ENCODE measurements around the gene CDHR3.
"Not testable (repeated sequence)": the region's sequence is repeated elsewhere in the genome, so short reads cannot be mapped to it uniquely, and the experiment has no call there.

CDHR3 gene

GRCh38 chr7:105990727-105991453, 27.8 kb downstream of the CDHR3 start:
- peaks cover 40% of the 10 kb centered on the region for H3K27me3 ChIP-seq (ENCODE audit: insufficient read depth, low read length)
- H3K36me3 ChIP-seq (ENCODE audit: insufficient read depth, low read length), result no peaks in the 10 kb centered on the region
- no peak overlapping the region for H3K27ac ChIP-seq (ENCODE audit: low read depth, low read length)
- no peaks in the 10 kb centered on the region for H3K4me1 ChIP-seq (ENCODE audit: control insufficient read depth, insufficient read depth, low read length, unreplicated experiment)
- H3K79me2 ChIP-seq (ENCODE audit: control insufficient read depth, insufficient read depth, low read length, unreplicated experiment), result no peaks in the 10 kb centered on the region
- no peak overlapping the region for H3K4me3 ChIP-seq (ENCODE audit: low read depth, low read length)
- H2AFZ ChIP-seq (ENCODE audit: low read length, unreplicated experiment), result no peak overlapping the region

- Histone ChIP-seq H3K79me2 (ENCODE audit: control insufficient read depth, insufficient read depth, low read length, unreplicated experiment) (no peaks in the 10 kb centered on the region), H3K36me3 (ENCODE audit: insufficient read depth, low read length) (no peaks in the 10 kb centered on the region)
Measured at GRCh38 chr7:105992905-105993304, 29.8 kb downstream of the CDHR3 start.

GRCh38 chr7:105996860-105997737, 34.0 kb downstream of the CDHR3 start:
- Histone ChIP-seq H3K36me3 (ENCODE audit: insufficient read depth, low read length) (no peaks in the 10 kb centered on the region), H3K4me3 (ENCODE audit: low read depth, low read length) (no peak overlapping the region), H3K27ac (ENCODE audit: low read depth, low read length) (no peak overlapping the region), H3K4me1 (ENCODE audit: control insufficient read depth, insufficient read depth, low read length, unreplicated experiment) (no peaks in the 10 kb centered on the region), H3K79me2 (ENCODE audit: control insufficient read depth, insufficient read depth, low read length, unreplicated experiment) (no peaks in the 10 kb centered on the region), H2AFZ (ENCODE audit: low read length, unreplicated experiment) (no peak overlapping the region), H3K27me3 (ENCODE audit: insufficient read depth, low read length) (peaks cover 37% of the 10 kb centered on the region)

More at GRCh38 chr7:105992905-105993304, 29.8 kb downstream of the CDHR3 start:
- Histone ChIP-seq H2AFZ (ENCODE audit: low read length, unreplicated experiment) (no peak overlapping the region), H3K27ac (ENCODE audit: low read depth, low read length) (no peak overlapping the region), H3K4me1 (ENCODE audit: control insufficient read depth, insufficient read depth, low read length, unreplicated experiment) (no peaks in the 10 kb centered on the region), H3K4me3 (ENCODE audit: low read depth, low read length) (no peak overlapping the region), H3K27me3 (ENCODE audit: insufficient read depth, low read length) (peaks cover 35% of the 10 kb centered on the region)

- H3K36me3 ChIP-seq (ENCODE audit: insufficient read depth, low read length), result no peaks in the 10 kb centered on the region
- H3K4me3 ChIP-seq (ENCODE audit: low read depth, low read length), result no peak overlapping the region
- H3K79me2 ChIP-seq (ENCODE audit: control insufficient read depth, insufficient read depth, low read length, unreplicated experiment), result no peaks in the 10 kb centered on the region
- peaks cover 36% of the 10 kb centered on the region for H3K27me3 ChIP-seq (ENCODE audit: insufficient read depth, low read length)
- no peak overlapping the region for H2AFZ ChIP-seq (ENCODE audit: low read length, unreplicated experiment)
- H3K27ac ChIP-seq (ENCODE audit: low read depth, low read length), result no peak overlapping the region
- H3K4me1 ChIP-seq (ENCODE audit: control insufficient read depth, insufficient read depth, low read length, unreplicated experiment), result no peaks in the 10 kb centered on the region
Measured at GRCh38 chr7:105999256-105999655, 36.2 kb downstream of the CDHR3 start.

- Histone ChIP-seq H3K4me1 (ENCODE audit: control insufficient read depth, insufficient read depth, low read length, unreplicated experiment) (no peaks in the 10 kb centered on the region), H3K27ac (ENCODE audit: low read depth, low read length) (no peak overlapping the region), H3K79me2 (ENCODE audit: control insufficient read depth, insufficient read depth, low read length, unreplicated experiment) (no peaks in the 10 kb centered on the region), H3K36me3 (ENCODE audit: insufficient read depth, low read length) (no peaks in the 10 kb centered on the region), H3K27me3 (ENCODE audit: insufficient read depth, low read length) (peaks cover 42% of the 10 kb centered on the region), H3K4me3 (ENCODE audit: low read depth, low read length) (no peak overlapping the region), H2AFZ (ENCODE audit: low read length, unreplicated experiment) (no peak overlapping the region)
Measured at GRCh38 chr7:106001196-106001595, 38.1 kb downstream of the CDHR3 start.

- Histone ChIP-seq H3K27me3 (ENCODE audit: insufficient read depth, low read length) (peaks cover 42% of the 10 kb centered on the region), H3K79me2 (ENCODE audit: control insufficient read depth, insufficient read depth, low read length, unreplicated experiment) (no peaks in the 10 kb centered on the region), H2AFZ (ENCODE audit: low read length, unreplicated experiment) (no peak overlapping the region), H3K4me1 (ENCODE audit: control insufficient read depth, insufficient read depth, low read length, unreplicated experiment) (no peaks in the 10 kb centered on the region), H3K36me3 (ENCODE audit: insufficient read depth, low read length) (no peaks in the 10 kb centered on the region), H3K27ac (ENCODE audit: low read depth, low read length) (no peak overlapping the region), H3K4me3 (ENCODE audit: low read depth, low read length) (no peak overlapping the region)
Measured at GRCh38 chr7:106001886-106002285, 38.8 kb downstream of the CDHR3 start.

- H3K27ac ChIP-seq (ENCODE audit: low read depth, low read length), result no peak overlapping the region
- no peaks in the 10 kb centered on the region for H3K4me1 ChIP-seq (ENCODE audit: control insufficient read depth, insufficient read depth, low read length, unreplicated experiment)
- no peaks in the 10 kb centered on the region for H3K79me2 ChIP-seq (ENCODE audit: control insufficient read depth, insufficient read depth, low read length, unreplicated experiment)
- no peaks in the 10 kb centered on the region for H3K36me3 ChIP-seq (ENCODE audit: insufficient read depth, low read length)
- H3K4me3 ChIP-seq (ENCODE audit: low read depth, low read length), result no peak overlapping the region
- H3K27me3 ChIP-seq (ENCODE audit: insufficient read depth, low read length), result peaks cover 27% of the 10 kb centered on the region
- H2AFZ ChIP-seq (ENCODE audit: low read length, unreplicated experiment), result no peak overlapping the region
Measured at GRCh38 chr7:106003525-106004064, 40.5 kb downstream of the CDHR3 start.

GRCh38 chr7:106006906-106007305, 43.8 kb downstream of the CDHR3 start:
- Histone ChIP-seq H3K4me3 (ENCODE audit: low read depth, low read length) (no peak overlapping the region), H3K27ac (ENCODE audit: low read depth, low read length) (no peak overlapping the region), H3K27me3 (ENCODE audit: insufficient read depth, low read length) (peaks cover 11% of the 10 kb centered on the region), H3K36me3 (ENCODE audit: insufficient read depth, low read length) (no peaks in the 10 kb centered on the region), H3K4me1 (ENCODE audit: control insufficient read depth, insufficient read depth, low read length, unreplicated experiment) (peaks cover 8% of the 10 kb centered on the region), H2AFZ (ENCODE audit: low read length, unreplicated experiment) (no peak overlapping the region), H3K79me2 (ENCODE audit: control insufficient read depth, insufficient read depth, low read length, unreplicated experiment) (no peaks in the 10 kb centered on the region)

GRCh38 chr7:106007796-106008195, 44.7 kb downstream of the CDHR3 start:
- H3K27me3 ChIP-seq (ENCODE audit: insufficient read depth, low read length), result peaks cover 11% of the 10 kb centered on the region
- H3K79me2 ChIP-seq (ENCODE audit: control insufficient read depth, insufficient read depth, low read length, unreplicated experiment); H3K27ac ChIP-seq (ENCODE audit: low read depth, low read length); H3K4me3 ChIP-seq (ENCODE audit: low read depth, low read length); H2AFZ ChIP-seq (ENCODE audit: low read length, unreplicated experiment); H3K4me1 ChIP-seq (ENCODE audit: control insufficient read depth, insufficient read depth, low read length, unreplicated experiment); H3K36me3 ChIP-seq (ENCODE audit: insufficient read depth, low read length): not testable (repeated sequence)

- no peak overlapping the region for H3K27ac ChIP-seq (ENCODE audit: low read depth, low read length)
- H3K36me3 ChIP-seq (ENCODE audit: insufficient read depth, low read length), result no peaks in the 10 kb centered on the region
- no peaks in the 10 kb centered on the region for H3K79me2 ChIP-seq (ENCODE audit: control insufficient read depth, insufficient read depth, low read length, unreplicated experiment)
- peaks cover 4% of the 10 kb centered on the region; the same call in 1 of the 2 replicates for H3K27me3 ChIP-seq (ENCODE audit: insufficient read depth, low read length)
- H3K4me3 ChIP-seq (ENCODE audit: low read depth, low read length), result peak overlapping the region; percentile 40
- H2AFZ ChIP-seq (ENCODE audit: low read length, unreplicated experiment), result peak overlapping the region; percentile 90
- H3K4me1 ChIP-seq (ENCODE audit: control insufficient read depth, insufficient read depth, low read length, unreplicated experiment), result peaks cover 8% of the 10 kb centered on the region
Measured at GRCh38 chr7:106009503-106010226, 46.6 kb downstream of the CDHR3 start.
